Tongue (tissue), 2 donors: ENCODE measurements around the gene PANK2. TPM values are rescaled to one million over a fixed set of nuclear protein-coding genes. Genes with fewer than 3 reads are reported as not detected.
"Not testable (repeated sequence)": the region's sequence is repeated elsewhere in the genome, so short reads cannot be mapped to it uniquely, and the experiment has no call there.

Source experiments
- DNase-seq: peaks from one replicate; pipeline ENCODE4 v3.0.0-alpha.2; 2015
- total RNA-seq: library from RNA; depleted of rRNA; stranded (reverse); fragments of >200 nt; gene quantifications from one replicate; pipeline ENCODE4 v1.2.3, GENCODE V29; 2014

Gene PANK2
- total RNA-seq, result 61.4 TPM

DNA sequence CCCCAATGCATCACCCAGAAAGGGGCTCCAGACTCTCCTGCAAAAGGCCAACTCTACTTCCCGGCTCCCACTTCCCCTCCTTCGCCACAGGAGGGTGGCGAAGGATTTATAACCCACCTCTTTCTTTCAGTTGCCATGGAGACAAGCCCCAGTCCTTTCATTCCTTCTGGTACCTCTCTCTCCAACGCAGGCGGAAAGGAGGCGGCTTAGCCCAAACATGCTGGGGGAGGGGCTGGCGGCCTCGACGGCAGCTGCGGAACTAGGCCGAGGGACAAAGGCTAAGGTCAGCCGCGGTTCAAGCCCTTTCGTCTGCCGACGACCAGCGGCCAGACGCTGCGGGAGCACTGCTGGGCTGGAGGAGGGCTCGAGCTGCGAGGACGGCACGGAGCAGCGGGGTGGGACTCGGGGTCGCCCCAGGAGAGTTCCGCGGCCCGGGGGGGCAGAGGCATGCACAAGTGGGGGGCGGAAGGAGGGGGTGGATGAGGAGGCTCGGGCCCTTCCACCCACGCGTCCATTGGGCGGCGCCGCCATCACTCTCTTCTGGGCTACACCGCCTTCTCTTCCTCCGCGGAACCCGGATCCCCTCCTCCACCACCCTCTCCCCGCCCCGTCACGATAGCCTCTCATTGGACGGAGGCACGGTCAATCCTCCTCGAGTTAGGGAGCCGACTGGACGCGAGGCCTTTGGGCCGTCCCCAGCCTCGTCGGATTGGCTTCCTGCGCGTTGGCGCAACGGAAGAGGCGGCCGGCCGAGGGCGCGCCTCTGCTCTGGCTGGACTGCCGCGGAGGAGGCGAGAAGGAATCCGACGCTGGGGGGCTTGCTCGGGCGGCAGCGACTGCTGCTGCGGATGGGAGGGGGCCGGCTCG, at the start of gene PANK2:
Gene PANK2 (plus strand): TSS at position 766 of the 867 bp plus-strand sequence.
- peak; percentile 100 for DNase-seq

DNA sequence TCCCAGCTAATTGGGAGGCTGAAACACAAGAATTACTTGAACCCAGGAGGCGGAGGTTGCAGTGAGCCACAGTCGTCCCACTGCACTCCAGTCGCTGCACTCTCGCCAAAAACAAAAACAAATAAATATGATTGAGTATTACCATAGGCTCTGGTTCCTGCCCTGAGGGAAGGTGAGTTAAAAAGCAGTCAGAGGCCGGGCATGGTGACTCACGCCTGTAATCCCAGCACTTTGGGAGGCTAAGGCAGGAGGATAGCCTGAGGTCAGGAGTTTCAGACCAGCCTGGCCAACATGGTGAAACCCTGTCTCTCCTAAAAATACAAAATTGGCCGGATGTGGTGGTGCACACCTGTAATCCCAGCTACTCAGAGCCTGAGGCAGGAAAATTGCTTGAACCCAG, 49.0 kb upstream of the PANK2 start:
- DNase-seq, result not testable (repeated sequence)

DNA sequence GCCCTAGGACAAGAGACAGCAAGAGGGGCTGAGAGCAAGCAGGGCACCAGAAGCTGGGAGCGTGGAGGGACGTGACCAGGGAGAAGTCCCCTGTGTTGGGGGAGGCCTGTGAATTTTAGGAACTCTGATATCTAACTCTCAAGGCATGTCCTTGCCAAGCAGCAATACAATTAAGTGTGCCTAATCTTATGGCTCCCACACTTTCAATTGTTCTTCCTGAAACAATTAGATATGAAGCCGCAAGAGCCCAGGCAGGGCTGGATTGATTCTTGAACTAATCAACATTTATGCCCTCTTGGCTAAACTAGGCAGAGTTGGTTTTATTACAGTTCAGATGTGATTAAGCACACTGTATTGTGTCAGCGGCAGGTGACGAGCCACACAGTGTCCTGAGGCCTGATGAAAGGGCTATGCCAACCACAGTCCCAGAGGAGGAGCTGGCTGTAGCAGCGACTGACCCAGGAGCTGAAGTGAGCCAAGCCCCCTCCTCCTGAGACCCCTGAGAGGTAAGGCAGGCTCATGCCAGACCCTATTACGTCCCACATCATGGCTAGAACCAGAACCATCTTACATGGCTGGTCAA, 46.7 kb upstream of the PANK2 start:
- no peak for DNase-seq

DNA sequence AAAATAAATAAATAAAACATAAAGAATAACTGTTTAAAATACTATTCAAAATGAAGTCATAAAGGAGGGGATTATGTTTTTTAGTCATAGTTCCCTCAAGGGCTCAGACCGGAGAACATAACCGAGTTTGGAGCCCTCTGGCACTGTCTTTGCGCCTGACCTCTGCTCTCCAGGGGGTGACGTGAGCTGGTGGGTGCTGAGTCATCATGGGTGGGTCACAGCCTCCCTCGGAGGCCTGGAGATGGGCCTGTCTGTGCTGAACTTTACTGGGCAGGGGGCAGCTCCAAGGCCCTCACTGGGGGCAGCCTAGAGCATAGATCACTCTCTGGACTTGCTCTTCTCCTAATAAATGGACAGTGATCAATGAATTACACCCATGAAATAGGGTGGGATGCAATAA, 45.7 kb upstream of the PANK2 start:
- no peak for DNase-seq

DNA sequence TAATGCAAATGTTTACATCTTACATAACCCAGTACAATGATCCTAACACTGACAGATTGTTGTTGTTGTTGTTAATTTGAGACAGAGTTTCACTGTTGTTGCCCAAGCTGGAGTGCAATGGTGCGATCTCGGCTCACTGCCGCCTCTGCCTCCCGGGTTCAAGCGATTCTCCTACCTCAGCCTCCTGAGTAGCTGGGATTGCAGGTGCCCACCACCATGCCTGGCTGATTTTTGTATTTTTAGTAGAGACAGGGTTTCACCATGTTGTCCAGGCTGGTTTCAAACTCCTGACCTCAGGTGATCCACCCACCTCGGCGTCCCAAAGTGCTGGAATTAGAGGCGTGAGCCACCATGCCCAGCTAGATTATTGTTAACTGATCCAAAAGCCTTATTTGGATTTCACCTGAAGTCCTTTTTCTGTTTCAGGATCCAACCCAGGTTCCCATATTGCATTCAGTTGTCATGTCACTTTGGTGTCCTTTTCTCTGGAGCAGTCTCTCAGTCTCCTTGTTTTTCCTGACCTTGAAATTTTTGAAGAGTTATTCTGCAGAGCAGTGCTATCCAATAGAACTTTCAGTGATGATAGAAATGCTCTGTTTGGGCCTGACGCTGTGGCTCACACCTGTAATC, 45.1 kb upstream of the PANK2 start:
- DNase-seq, result not testable (repeated sequence)

DNA sequence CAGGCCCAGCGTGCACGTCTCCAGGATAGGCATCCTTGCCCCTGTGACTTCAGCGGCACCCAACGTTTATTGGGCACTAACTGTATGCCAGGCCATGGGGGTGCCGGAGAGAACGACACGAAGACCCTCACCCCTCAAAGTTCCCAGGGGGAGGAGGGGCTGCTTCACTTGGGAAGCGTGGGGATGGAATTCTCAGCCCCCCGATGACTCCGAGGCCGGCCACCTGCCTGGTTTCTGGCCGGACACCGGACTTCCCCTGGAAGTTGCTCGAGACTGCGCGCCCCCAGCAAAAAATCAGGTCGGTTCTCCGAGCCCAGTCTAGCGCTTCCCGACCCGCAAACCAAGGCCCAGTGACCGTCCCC, 42.8 kb upstream of the PANK2 start:
- no peak for DNase-seq

DNA sequence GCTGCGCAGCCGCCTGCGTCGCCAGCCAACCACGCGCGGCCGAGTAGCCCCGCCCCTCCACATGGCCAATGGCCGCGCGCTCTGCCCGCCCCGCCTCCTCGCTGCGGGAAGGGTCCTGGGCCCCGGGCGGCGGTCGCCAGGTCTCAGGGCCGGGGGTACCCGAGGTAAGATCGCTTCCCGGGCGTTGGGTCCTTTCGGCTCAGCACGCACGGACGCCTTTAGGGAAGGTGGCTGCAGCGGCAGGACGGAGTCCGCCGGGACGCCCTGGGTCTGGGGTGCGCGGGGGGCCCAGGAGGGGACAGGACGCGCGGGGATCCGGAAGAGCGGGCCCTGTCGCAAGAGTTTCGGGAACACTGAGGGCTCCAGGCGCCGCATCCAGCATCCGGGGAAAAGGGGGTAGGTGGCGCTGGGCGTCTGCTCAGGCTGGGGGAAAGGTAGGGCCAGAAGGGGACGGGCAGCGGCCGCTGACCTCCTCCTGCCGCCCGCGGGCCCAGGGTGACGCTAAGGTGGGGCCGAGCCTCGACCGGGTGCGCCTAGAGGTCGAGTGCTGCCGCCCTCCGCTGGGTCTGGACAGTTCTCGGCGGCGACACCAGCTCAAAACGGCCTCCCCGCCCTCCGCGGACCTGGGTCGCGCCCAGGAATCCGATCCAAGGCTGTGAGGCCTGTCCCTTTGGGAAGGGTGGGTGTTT, 42.3 kb upstream of the PANK2 start, which contains the start of gene MAVS:
Gene MAVS (plus strand): TSS at position 95 of the 689 bp plus-strand sequence. CDS start 7,791 bp downstream, outside the sequence.
- peak; percentile 93 for DNase-seq

DNA sequence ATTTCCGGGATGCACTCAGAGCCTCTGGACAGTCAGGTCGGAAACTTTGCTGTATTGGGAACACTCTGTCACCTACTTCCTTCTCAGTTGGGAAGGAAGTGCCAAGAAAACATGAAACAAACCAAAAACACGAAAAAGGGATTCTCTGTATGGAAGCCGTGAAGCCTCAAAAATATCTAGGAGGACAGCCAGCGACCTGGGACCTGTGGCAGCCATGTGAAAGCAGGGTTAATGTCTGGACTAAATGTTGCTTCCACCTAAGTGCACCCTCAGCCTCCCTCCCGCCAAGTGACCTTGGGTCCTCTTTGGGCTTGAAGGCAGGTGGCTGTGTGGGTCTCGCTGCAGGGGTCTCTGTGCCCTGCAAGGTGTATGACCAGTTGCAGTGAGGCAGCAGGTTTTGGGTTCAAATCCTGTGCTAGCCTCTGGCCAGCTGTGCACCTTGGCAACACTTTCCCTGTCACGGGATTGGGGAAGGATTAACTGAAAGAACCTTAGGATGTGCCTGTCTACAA, 41.7 kb upstream of the PANK2 start:
- DNase-seq, result no peak

DNA sequence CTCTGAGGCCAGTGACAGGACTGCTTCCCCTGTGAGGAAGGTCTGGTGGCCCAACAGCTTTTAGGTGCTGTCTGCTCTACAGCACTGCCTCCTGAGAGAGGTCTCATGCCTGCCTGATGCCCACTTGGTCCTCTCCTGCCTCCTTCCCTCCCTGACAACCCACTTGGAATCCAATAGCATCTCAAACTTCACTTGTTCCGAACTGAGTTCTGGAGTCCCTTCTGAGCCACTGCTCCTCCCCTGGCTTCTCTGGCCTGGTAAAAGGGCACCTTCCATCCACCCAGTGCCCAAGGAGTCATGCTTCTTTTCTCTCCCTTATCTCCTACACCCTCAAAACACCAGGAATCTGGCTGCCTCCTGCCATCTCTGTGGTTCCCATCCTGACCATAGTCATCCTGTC, 40.6 kb upstream of the PANK2 start:
- DNase-seq, result no peak

DNA sequence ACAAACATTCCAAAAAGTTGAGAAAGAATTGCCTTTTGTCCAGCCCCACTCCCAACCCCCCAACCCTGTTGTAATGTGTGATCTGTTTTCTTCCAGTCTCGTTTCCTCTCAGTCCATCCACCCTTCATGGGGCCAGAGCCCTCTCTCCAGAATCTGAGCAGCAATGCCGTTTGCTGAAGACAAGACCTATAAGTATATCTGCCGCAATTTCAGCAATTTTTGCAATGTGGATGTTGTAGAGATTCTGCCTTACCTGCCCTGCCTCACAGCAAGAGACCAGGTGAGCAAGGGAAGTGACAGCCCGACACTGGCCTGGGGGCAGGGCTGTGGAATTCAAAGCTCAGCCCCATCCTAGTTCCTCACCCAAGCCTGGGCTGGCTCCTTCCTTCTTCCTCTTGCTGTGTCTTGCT, 34.7 kb upstream of the PANK2 start:
- DNase-seq, result no peak

DNA sequence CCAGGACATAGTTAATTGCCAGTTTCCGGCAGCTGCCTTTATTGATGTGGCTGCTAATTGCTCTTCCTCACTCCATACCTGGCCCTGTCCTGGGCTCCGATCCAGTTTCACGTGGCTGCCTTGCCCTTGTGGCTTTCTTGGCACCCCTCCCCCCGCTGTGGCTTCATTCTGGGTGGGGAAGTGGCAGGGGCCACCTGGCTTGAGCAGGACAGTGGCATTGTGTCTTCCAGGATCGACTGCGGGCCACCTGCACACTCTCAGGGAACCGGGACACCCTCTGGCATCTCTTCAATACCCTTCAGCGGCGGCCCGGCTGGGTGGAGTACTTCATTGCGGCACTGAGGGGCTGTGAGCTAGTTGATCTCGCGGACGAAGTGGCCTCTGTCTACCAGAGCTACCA, 31.8 kb upstream of the PANK2 start:
- DNase-seq, result no peak

DNA sequence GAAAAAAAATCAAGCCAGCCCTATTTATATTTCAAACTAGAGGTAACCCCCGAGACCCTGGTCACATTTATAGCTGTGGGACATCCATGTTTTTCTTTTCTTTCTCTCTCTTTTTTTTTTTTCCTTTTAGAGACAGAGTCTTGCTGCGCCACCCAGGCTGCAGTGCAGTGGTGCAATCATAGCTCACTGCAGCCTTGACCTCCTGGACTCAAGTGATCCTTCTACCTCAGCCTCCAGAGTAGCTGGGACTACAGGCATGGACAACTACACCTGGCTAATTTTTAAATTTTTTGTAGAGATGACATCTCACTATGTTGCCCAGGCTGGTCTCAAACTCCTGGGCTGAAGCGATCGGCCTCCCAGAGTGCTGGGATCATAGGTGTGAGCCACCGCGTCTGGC, 30.5 kb upstream of the PANK2 start:
- DNase-seq, result no peak

DNA sequence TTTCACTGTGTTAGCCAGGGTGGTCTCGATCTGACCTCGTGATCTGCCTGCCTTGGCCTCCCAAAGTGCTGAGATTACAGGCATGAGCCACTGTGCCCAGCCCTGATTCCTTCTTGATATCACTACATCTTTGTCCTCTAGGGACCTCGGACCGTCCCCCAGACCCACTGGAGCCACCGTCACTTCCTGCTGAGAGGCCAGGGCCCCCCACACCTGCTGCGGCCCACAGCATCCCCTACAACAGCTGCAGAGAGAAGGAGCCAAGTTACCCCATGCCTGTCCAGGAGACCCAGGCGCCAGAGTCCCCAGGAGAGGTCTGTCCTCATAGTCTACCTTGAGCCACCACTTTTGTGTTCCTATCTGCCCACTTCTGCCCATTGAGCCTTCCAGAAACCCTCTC, 28.0 kb upstream of the PANK2 start:
- no peak for DNase-seq

DNA sequence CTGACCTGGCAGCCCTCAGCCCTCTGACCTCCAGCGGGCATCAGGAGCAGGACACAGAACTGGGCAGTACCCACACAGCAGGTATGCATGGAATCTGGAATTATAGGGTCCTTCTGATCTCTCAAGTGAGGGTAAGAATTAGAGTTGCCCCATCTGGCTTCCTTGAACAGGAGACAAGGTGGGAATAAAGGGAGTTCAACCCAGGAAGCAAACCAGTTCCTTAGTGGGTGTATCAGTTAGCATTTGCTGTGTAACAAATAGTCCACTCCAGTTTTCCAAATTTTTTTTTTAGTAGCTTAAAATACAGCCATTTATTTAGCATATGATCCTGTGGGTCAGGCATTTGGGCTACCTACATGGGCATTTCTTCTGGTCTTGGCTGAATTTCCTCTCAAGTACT, 26.9 kb upstream of the PANK2 start:
- DNase-seq, result no peak

DNA sequence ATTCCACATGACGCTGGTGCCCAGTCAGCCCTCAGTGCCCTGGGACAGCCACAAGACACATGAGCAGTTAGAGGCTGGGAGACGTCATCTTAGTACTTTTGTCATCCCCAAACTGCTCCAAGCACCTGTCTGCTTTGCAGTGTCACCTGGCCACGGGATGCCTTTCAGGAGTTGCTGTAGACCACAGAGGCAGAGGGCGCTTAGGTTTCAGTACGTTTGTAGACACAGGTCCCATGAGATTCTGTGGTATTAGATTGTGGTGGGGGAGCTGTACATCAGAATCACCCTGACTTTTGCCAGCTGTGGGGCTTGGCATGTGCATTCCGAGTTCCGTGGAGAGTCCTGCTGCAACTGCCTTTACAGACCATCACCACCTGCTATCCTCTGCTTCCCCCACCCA, 25.9 kb upstream of the PANK2 start:
- DNase-seq, result no peak

DNA sequence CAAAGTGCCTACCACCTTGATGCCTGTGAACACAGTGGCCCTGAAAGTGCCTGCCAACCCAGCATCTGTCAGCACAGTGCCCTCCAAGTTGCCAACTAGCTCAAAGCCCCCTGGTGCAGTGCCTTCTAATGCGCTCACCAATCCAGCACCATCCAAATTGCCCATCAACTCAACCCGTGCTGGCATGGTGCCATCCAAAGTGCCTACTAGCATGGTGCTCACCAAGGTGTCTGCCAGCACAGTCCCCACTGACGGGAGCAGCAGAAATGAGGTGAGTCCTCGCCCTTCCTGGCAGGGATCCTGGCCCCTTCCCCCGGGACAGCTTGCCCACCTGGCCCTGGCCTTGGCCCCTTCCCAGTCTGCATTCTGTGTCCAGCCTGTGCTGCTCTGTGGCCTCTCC, 24.7 kb upstream of the PANK2 start:
- no peak for DNase-seq

DNA sequence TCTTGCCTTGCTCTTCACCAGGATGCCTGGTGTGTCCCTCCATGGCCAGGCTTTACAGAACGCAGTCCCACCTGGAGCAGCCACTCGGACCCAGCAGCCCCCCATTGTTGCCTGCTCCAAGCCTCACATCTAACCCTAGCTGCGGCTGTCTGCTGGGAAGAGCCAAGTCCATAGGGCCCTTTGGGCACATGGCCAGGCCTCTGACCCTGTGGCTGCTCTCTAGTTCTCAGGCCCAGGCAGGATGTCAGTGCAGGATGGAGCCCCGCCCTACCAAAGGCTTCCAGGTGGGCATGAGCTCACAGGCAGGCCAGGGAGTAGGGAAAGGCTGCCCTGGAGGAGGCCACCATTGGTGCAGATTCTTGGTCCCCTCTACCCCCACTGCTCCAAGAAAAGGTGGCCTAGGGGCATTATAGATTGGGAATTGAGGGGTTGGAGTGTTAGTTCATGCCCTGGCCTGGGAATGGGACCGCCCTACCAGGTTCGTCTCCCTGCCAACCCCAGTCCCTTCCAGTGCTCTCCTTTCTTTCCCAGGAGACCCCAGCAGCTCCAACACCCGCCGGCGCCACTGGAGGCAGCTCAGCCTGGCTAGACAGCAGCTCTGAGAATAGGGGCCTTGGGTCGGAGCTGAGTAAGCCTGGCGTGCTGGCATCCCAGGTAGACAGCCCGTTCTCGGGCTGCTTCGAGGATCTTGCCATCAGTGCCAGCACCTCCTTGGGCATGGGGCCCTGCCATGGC, 23.9 kb upstream of the PANK2 start:
- no peak for DNase-seq

DNA sequence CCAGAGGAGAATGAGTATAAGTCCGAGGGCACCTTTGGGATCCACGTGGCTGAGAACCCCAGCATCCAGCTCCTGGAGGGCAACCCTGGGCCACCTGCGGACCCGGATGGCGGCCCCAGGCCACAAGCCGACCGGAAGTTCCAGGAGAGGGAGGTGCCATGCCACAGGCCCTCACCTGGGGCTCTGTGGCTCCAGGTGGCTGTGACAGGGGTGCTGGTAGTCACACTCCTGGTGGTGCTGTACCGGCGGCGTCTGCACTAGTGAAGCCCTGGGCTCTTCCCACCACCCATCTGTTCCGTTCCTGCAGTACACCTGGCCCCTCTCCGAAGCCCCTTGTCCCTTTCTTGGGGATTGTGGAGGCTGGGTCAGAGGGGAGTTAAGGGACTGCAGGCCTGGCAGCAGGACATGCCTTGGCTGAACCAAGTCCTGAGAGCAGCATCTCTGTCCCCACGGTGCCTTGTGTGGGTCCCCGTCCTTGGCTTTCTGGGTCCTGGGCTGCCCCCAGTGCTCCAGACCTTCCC, 23.2 kb upstream of the PANK2 start:
- no peak for DNase-seq

DNA sequence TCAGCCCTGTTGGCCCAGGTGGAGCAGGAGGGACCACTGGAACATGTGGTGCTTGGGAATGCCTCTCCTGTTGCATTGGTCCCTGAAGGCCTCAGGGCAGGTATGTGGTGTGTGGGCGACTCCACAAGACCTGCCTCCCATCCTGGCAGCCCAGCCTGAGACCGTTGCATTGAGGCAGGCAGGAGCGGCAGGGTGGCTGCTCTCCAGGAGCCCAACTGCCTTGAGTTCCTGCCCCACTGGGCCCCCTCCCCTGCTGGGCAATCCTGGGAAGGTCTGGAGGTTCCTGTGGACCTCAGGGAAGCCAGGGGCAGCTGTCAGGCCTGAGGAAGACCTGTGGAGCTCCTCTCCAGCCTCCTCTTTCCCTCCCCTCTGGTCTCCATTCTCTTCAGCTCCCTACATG, 22.7 kb upstream of the PANK2 start:
- no peak for DNase-seq

DNA sequence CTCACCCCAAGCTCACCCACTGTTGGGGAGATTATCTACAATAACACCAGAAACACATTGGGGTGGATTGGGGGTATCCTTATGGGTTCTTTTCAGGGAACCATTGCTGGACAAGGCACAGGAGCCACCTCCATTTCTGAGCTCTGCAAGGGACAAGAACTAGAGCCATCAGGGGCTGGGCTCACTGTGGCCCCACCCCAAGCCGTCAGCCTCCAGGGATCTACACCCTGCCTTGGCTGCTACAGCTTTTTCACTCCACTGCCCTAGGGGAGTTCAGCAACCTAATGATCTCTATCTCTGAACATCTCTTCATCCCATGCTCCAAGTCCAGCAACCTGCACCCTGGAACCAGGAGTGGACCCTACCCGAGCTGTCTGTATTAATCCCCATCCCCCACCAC, 21.4 kb upstream of the PANK2 start:
- DNase-seq, result no peak

DNA sequence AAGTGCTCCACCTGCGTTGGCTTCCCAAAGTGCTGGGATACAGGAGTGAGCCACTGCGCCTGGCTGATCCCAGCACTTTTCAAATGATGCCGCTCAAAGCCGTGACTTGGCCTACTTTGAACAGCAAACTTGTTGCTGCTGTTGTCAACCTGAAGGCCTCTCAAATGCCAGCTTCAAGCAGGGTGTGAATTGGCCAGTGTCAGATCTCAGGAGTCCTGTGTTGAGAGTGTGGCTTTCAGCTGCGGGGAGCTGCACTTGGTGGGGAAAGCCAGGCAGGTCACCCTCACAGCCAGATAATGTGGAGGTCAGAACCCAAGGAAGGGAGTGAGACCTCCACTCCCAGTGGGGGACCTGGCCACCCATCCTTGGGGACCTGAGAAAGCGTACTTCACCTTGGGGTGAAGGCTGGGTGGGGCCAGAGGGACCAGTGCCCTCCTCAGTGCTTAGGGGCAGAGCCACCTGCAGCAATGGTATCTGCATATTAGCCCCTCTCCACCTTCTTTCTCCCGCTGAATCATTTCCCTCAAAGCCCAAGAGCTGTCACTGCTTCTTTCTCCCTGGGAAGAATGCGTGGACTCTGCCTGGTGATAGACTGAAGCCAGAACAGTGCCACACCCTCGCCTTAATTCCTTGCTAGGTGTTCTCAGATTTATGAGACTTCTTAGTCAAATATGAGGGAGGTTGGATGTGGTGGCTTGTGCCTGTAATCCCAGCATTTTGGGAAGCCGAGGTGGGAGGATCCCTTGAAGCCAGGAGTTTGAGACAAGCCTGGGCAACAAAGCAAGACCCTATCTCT, 19.1 kb upstream of the PANK2 start:
- DNase-seq, result no peak
